Measurements from ENCODE around the gene RPL36.

DNA sequence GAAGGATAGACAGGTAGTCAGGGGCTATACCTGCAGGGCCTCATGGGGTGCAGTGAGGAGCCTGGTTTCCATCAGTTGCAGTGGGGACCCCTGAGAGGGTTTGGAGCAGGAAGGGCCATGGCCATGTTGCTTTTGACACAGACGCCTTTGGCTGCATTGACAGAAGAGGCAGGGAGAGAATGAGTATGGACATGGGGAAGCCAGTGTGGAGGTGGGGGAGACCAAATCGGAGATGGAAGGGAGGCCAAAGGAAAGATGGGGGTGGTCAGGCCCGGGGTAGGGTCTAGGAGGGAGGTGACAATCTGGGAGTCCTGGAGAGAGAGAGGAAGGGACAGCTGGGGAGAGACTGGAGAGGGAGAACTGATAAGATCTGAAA lies 8.0 kb upstream of the RPL36 start:
- TF ChIP-seq, protein P1, sequence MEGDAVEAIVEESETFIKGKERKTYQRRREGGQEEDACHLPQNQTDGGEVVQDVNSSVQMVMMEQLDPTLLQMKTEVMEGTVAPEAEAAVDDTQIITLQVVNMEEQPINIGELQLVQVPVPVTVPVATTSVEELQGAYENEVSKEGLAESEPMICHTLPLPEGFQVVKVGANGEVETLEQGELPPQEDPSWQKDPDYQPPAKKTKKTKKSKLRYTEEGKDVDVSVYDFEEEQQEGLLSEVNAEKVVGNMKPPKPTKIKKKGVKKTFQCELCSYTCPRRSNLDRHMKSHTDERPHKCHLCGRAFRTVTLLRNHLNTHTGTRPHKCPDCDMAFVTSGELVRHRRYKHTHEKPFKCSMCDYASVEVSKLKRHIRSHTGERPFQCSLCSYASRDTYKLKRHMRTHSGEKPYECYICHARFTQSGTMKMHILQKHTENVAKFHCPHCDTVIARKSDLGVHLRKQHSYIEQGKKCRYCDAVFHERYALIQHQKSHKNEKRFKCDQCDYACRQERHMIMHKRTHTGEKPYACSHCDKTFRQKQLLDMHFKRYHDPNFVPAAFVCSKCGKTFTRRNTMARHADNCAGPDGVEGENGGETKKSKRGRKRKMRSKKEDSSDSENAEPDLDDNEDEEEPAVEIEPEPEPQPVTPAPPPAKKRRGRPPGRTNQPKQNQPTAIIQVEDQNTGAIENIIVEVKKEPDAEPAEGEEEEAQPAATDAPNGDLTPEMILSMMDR (optimal IDR thresholded peaks at IDR 0.05 in 1 of 3, IDR thresholded peaks at IDR 0.05 in 1 of 3, conservative IDR thresholded peaks at IDR 0.05 in 1 of 3; ENCODE audit: extremely low read depth in 1 of 3, insufficient read depth in 2 of 3, low read length in 3 of 3) = no peak
- TF ChIP-seq EZH2 (IDR thresholded peaks at IDR 0.05; ENCODE audit: low read length) = no peak
